Measurements from ENCODE around the gene PFN3.

The PFN3 gene

GRCh38 chr5:177430140-177430951 is 29.9 kb upstream of the PFN3 start (continued):
- TF ChIP-seq TSHZ2 (CRISPR knock-in tag; IDR thresholded peaks at IDR 0.05), result no peak
- no peak for TF ChIP-seq POU6F1 (CRISPR knock-in tag; IDR thresholded peaks at IDR 0.05; ENCODE audit: borderline replicate concordance, low read depth)
- TF ChIP-seq GLIS3 (CRISPR knock-in tag; IDR thresholded peaks at IDR 0.05), result no peak
- TF ChIP-seq RARB (CRISPR knock-in tag; IDR thresholded peaks at IDR 0.05), result no peak
- TF ChIP-seq ZNF8 (CRISPR knock-in tag; IDR thresholded peaks at IDR 0.05), result no peak
- TF ChIP-seq ZFP3 (CRISPR knock-in tag; IDR thresholded peaks at IDR 0.05), result no peak

- ATAC-seq, result no peak
- no peak for TF ChIP-seq TSHZ2 (CRISPR knock-in tag; IDR thresholded peaks at IDR 0.05)
Measured at GRCh38 chr5:177429248-177430040, 29.0 kb upstream of the PFN3 start.

GRCh38 chr5:177428574-177429217 is 28.2 kb upstream of the PFN3 start:
- no peak for ATAC-seq
- TF ChIP-seq TOX (CRISPR knock-in tag; IDR thresholded peaks at IDR 0.05; ENCODE audit: borderline replicate concordance), result no peak
- no peak for TF ChIP-seq TCF4 (CRISPR knock-in tag; IDR thresholded peaks at IDR 0.05; ENCODE audit: borderline replicate concordance)
- TF ChIP-seq CSRNP3 (CRISPR knock-in tag; IDR thresholded peaks at IDR 0.05), result no peak
- TF ChIP-seq PPARA (CRISPR knock-in tag; IDR thresholded peaks at IDR 0.05; ENCODE audit: borderline replicate concordance), result no peak
- TF ChIP-seq CSDC2 (CRISPR knock-in tag; IDR thresholded peaks at IDR 0.05), result no peak
- no peak for TF ChIP-seq RARB (CRISPR knock-in tag; IDR thresholded peaks at IDR 0.05)
- no peak for TF ChIP-seq TSHZ2 (CRISPR knock-in tag; IDR thresholded peaks at IDR 0.05)

Measured in SK-N-SH treated with all-trans-retinoic acid at 6 μM for 48 hours (cell line).